H54 (cell line): Measurements from ENCODE around the gene LHX1.

Experiments
- DNase-seq: peaks from one replicate; pipeline ENCODE4 v3.0.0; 2011; ENCODE audit warnings: low spot score, mixed read lengths; ENCODE audit not compliant: insufficient read length
- FAIRE-seq: peaks from 3 replicates; lab custom pipeline; 2011; peaks lifted over from hg19 to GRCh38; lab: Jason Lieb, UNC
- POLR2A ChIP-seq: IDR thresholded peaks from 2 replicates; pipeline ENCODE4 v1.6.1; 2011; ENCODE audit warnings: low read depth, mild to moderate bottlenecking, low read length

Gene LHX1

DNA sequence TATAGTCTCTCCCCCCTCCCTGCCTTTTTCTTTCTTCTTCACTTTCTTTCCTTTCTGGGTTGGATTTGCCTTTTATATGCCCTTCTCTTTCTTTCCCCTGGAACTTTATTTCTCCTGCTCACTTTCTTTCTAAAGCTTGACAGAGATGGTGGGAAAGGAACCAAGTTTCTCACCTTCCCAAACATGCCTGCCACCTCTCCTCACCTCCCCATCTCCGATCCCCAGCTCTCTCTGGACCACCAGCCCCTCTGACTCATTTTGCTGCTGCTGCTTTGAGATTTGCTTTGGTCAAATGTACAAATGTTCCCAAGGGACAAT, 6.7 kb upstream of the LHX1 start:
- no peak for TF ChIP-seq POLR2A
- FAIRE-seq (no peak), DNase-seq (no peak)

- FAIRE-seq (no peak), DNase-seq (no peak)
- TF ChIP-seq POLR2A, result no peak
Observed at GRCh38 chr17:36931096-36931696, 6.1 kb upstream of the LHX1 start.

GRCh38 chr17:36931697-36932382, 5.4 kb upstream of the LHX1 start:
- DNase-seq, result no peak
- no peak for TF ChIP-seq POLR2A
- FAIRE-seq, result no peak

GRCh38 chr17:36932383-36932693, 4.9 kb upstream of the LHX1 start:
- FAIRE-seq, result no peak
- no peak for TF ChIP-seq POLR2A
- no peak for DNase-seq

GRCh38 chr17:36932694-36933511, 4.4 kb upstream of the LHX1 start:
- no peak for DNase-seq
- FAIRE-seq, result no peak
- no peak for TF ChIP-seq POLR2A

DNA sequence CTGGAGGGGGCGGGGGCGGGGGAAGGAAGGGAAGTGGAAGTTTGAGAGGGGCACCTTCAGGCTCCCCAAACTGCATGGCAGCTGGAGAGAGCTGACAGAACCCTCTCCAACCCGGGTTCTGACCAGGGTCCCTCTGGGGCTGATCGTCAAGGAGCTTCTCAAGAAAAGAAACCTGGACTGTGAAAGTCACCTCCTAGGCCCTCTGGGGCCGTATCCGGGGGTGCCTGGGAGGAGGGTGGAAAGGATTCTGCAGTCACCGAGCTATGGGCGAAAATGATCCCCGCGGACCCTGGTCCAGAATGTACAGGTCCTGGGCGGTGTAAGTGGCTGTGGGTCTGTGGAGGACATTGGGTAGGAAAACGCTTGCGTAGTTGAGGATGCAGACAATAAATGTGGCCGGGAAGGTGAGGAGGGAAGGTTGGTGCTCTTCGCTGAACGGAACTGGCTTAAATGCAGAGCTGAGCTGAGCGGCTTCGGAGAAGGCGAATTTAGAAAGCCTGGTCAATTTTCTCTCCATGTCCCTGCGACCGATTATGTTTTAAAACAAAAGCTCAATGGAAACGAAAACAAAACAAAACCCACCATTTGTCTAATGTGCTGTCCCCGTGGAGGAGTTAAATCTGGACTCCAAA, 3.6 kb upstream of the LHX1 start:
- no peak for DNase-seq
- TF ChIP-seq POLR2A, result no peak
- no peak for FAIRE-seq

DNA sequence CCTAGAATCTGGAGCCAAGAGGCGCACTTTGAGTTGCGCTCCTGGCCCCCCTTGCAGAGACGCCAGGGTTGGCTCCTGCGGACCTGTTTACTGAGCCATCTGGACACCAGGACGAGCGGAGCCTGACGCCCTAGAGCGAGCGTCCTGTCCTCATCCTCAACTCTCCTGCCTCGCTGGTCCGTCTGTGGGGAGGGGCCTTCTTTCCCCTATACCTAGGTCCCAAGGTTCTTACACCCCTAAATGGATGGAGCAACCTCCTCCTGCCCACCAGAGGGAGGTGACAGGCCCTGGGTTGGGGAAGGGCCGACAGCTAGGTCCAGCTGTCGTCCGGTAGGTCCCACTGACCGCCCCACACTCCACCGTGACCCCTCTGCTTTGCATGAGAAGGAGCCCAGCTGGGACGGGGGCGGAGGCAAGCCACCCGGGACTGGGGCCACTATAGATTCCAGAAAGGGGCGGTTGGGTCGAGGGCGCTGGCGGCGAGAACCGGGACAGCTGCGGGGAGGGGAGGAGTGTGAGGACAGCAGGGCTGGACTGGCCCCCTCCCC, 3.1 kb upstream of the LHX1 start:
- FAIRE-seq, result no peak
- DNase-seq, result no peak
- no peak for TF ChIP-seq POLR2A

DNA sequence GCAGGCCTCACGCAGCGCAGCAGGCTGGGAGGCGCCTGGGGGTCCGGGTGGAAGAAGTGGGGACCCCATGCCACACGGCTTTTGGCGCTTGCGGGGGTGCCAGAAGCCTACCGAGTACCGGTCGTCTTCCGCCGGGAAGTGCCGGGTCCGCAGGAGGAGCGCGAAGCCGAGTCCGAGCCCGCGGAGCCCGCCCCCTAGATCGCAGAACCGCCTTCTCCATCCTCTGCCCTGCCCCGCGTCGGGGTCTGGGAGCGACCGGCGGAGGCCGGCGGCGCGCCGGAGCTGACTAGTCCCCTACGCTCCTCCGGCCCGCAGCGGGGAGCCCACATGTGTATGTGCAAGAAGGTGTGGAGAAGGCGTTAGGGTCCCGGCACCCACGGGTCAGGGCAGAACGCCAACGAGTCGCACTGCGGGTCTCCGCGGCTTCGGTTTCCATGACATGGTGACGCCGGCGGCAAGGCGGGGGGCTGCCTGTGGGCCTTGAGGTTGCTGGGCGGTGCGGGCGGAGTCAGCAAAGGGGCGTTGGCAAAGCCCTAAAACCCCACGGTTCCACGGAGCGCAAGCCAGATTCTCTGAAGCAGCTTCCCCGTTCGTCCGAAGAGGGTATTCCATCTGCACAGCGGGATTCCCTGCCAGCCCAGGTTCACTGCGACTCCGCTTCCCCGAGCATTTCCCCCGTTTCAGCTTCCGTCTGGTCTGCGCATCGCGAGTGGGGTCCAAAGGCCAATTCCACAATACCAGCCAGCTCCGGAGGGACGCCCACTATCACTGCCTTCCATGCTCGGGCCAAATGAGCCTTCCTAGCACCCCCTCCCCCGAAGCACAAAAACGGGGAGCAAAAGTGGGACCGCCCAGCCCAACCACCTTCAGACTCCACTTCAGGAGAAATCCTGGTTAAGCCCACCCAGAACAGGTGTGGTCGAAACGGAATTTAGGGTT, 2.3 kb upstream of the LHX1 start:
- DNase-seq, result no peak
- no peak for FAIRE-seq

DNA sequence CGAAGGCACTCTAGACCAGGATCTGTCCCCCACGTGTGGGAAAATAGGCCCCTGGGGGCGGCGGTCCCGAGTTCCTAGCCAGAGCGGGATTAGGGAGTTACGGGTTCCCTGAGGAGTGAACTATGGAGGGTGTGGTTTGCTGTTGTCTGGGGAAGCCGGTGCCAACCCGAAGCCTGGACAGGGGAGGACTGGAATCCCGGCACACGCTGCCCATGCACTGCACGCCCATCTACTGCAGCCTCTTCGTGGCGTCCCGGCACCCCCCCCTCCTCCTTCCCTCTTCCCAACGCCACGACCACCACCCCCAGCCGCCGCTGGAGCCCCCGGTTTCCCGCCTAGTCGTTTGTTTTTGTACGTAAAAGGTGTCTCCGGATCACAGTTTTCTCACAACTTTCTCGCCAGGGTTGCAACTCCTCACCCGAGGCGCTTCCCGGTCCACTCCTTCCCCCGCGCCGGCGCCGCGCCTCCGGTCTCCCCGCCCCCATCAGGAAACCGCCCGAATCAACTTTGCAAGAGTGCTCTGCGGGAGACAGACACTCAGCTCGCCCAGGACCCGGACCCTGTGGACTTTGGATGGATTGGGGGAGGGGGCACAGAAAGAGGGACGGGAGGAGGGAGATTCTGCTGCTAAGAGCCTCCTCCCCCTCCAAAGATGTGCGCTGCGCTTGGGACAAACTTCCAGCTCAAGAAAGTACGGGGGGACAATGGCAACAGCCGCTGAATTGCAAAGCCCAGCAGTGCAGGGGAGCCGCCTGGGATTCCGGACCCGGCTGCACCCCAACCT, 1.4 kb upstream of the LHX1 start:
- DNase-seq (peak; percentile 95), FAIRE-seq (no peak)
- no peak for TF ChIP-seq POLR2A

More for the DNA sequence above, 2.3 kb upstream of the LHX1 start:
- no peak for TF ChIP-seq POLR2A

DNA sequence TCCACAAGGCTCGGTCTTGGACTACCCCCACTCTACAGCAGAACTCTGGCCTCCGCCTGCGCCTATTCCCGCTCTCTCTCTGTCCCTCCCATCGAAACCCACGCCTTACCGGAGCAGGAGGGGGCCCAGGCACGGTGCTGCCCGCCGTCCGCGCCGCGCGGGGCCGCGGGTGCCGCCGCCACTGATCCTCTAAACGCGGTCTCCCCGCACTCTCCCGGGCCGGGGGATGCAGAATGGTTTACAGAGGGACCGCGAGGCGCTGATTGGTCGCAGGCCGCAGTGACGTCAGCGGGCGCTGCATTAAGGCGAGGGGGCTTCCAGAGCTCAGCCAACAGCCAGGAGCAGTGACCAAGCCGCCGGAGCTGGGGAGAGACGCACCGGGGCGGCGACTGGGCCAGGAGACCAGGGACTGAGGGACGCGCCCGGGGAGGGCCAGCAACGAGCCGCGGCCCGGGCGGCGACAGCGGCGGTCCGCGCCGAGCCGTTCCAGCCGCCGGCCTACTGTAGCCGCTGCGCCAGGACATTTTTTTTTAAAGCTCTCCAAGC, 747 bp upstream of the LHX1 start:
- TF ChIP-seq POLR2A, result 0 out of 2 replicates have a peak, but pooled peaks have one; percentile 24
- DNase-seq, result peak; percentile 75
- no peak for FAIRE-seq

DNA sequence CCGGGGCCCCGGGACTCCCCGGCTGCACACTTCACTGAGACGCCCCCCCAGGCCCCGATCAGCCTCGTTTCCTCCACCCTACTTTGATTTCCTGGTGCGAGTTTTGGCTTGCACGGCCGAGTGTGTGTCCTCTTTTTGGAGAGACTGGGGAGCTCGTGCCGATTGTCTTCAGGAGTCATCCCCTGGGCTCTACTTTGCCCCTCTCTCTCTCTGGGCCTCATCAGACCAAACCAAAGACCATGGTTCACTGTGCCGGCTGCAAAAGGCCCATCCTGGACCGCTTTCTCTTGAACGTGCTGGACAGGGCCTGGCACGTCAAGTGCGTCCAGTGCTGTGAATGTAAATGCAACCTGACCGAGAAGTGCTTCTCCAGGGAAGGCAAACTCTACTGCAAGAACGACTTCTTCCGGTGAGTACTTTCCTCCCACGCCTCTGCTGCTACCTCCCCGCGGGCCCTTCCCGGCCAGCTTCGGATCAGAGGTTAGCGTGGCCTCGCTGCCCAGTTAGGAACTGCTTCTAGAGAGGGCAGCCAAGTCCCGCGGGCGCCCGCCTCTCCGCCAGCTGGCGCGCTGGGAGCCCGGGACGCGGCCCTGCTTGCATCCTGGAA, 787 bp downstream of the LHX1 start:
- TF ChIP-seq POLR2A, result no peak
- FAIRE-seq, result no peak
- no peak for DNase-seq
